ENCODE results near the gene DSG3.

DNA sequence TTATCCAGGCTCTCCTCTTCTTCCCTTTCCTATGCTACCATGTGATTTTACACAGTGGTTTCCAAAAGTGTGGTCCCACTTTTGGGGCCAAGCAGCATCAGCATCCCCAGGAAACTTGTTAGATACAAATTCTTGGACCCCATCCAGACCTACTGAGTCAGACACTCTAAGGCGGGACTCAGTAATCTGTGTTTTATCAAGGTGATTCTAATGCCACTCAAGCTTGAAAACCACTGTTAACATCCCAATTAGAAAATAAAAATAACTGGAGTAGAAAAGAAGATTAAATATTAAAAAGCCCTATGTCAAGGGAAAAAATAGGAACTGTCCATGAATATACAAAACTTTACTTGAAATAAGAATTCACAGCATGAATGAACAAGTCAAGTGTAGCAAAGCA lies 61.2 kb downstream of the DSG3 start:
- TF ChIP-seq, protein P1, sequence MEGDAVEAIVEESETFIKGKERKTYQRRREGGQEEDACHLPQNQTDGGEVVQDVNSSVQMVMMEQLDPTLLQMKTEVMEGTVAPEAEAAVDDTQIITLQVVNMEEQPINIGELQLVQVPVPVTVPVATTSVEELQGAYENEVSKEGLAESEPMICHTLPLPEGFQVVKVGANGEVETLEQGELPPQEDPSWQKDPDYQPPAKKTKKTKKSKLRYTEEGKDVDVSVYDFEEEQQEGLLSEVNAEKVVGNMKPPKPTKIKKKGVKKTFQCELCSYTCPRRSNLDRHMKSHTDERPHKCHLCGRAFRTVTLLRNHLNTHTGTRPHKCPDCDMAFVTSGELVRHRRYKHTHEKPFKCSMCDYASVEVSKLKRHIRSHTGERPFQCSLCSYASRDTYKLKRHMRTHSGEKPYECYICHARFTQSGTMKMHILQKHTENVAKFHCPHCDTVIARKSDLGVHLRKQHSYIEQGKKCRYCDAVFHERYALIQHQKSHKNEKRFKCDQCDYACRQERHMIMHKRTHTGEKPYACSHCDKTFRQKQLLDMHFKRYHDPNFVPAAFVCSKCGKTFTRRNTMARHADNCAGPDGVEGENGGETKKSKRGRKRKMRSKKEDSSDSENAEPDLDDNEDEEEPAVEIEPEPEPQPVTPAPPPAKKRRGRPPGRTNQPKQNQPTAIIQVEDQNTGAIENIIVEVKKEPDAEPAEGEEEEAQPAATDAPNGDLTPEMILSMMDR (conservative IDR thresholded peaks at IDR 0.05; ENCODE audit: low read length): no peak
- TF ChIP-seq EZH2phosphoT487 (IDR thresholded peaks at IDR 0.05; ENCODE audit: borderline replicate concordance): no peak

Data from Loucy (cell line).